ENCODE measurements around the gene CLEC10A.

- TF ChIP-seq CTCF (IDR thresholded peaks at IDR 0.05) (no peak), POLR2A (IDR thresholded peaks at IDR 0.05) (no peak)
Observed at GRCh38 chr17:7119314-7119713, 39.3 kb upstream of the CLEC10A start.
